A673 (cell line): ENCODE results near the gene NSD2. TPM values are rescaled to one million over a fixed set of nuclear protein-coding genes. Genes with fewer than 3 reads are reported as not detected.

ENCODE experiments used
- BruUV-seq: library from RNA; stranded (reverse); fragments of 400-500 nt; replicated peaks from 2 replicates; lab custom pipeline; 2021; lab: Mats Ljungman, UMichigan
- CTCF ChIA-PET: fragments of 300-600 bp; sonication (Branson Sonifier 250); formaldehyde crosslinking; loops from one replicate; lab custom pipeline; 2022; ENCODE audit warnings: antibody characterized with exemption; lab: Charles Lee
- POLR2A ChIA-PET: fragments of 300-600 bp; sonication (Branson Sonifier 250); formaldehyde crosslinking; loops from one replicate; lab custom pipeline; 2022; ENCODE audit warnings: antibody characterized with exemption; ENCODE audit not compliant: low non-redundant PET; lab: Charles Lee
- DNase-seq: peaks from one replicate; pipeline ENCODE4 v3.0.0-alpha.2; 2015; ENCODE audit warnings: low spot score
- H3K27ac ChIP-seq: fragments of 200-600 bp; sonication (generic); 2 replicates; pipeline ENCODE4 v1.5.1; 2016; ENCODE audit warnings: mixed run types, low read depth, mild to moderate bottlenecking, mixed read lengths, antibody characterized with exemption, low read length; ENCODE audit not compliant: poor library complexity, severe bottlenecking
- H3K27me3 ChIP-seq: fragments of 200-600 bp; sonication (generic); replicated peaks from 2 replicates; pipeline ENCODE4 v1.6.1; 2017; ENCODE audit warnings: mixed run types, low read depth, mild to moderate bottlenecking, mixed read lengths, antibody characterized with exemption, low read length; ENCODE audit not compliant: insufficient read depth, poor library complexity
- H3K36me3 ChIP-seq: fragments of 200-600 bp; sonication (generic); 2 replicates; pipeline ENCODE4 v1.6.1; 2016; ENCODE audit warnings: mixed run types, mild to moderate bottlenecking, mixed read lengths, antibody characterized with exemption, low read length; ENCODE audit not compliant: insufficient read depth, poor library complexity, severe bottlenecking
- H3K4me1 ChIP-seq: fragments of 200-600 bp; sonication (generic); 2 replicates; pipeline ENCODE4 v1.6.1; 2017; ENCODE audit warnings: mixed run types, mild to moderate bottlenecking, mixed read lengths, antibody characterized with exemption, low read length; ENCODE audit not compliant: insufficient read depth, poor library complexity, severe bottlenecking
- H3K4me3 ChIP-seq: fragments of 200-600 bp; sonication (generic); 2 replicates; pipeline ENCODE4 v1.5.1; 2016; ENCODE audit warnings: low read depth, mixed run types, mild to moderate bottlenecking, mixed read lengths, low read length; ENCODE audit not compliant: poor library complexity, severe bottlenecking
- H3K9me3 ChIP-seq: fragments of 200-600 bp; sonication (generic); 2 replicates; pipeline ENCODE4 v1.6.1; 2016; ENCODE audit warnings: mixed run types, low read depth, mild to moderate bottlenecking, mixed read lengths, antibody characterized with exemption, low read length; ENCODE audit not compliant: poor library complexity, severe bottlenecking
- CTCF ChIP-seq: fragments of 300-800, 200-600 bp; sonication (generic); conservative IDR thresholded peaks from 2 replicates; pipeline ENCODE4 v1.5.1; 2017; ENCODE audit warnings: low read depth, mild to moderate bottlenecking, antibody characterized with exemption, low read length, moderate library complexity, mixed read lengths
- EZH2 ChIP-seq: fragments of 200-600 bp; sonication (generic); IDR thresholded peaks from 2 replicates; pipeline ENCODE4 v1.6.1; 2017; ENCODE audit warnings: borderline replicate concordance, low read depth, mild to moderate bottlenecking, mixed read lengths, antibody characterized with exemption, low read length; ENCODE audit not compliant: poor library complexity, severe bottlenecking
- intact Hi-C: fragments of 100-400 bp; cut with micrococcal nuclease; formaldehyde crosslinking; loops from one replicate; pipeline ENCODE4 v1.10.0; 2022; ENCODE audit not compliant: unreplicated experiment
- total RNA-seq: library from RNA; stranded (reverse); gene quantifications from 2 replicates; pipeline ENCODE4 v1.2.3, GENCODE V29; 2021

NSD2 gene
- total RNA-seq, 1 experiment from 2014 or later: 227 TPM

- H3K4me3 ChIP-seq: no peak overlapping the region
- H3K27ac ChIP-seq: no peak overlapping the region
- H3K9me3 ChIP-seq: no peaks in the 10 kb centered on the region
- intact Hi-C loops: no loop called here
- ChIA-PET POLR2A (no interaction called here), CTCF (no interaction called here)
- DNase-seq: no peak
- no peak for TF ChIP-seq CTCF
- TF ChIP-seq EZH2: no peak
- H3K4me1 ChIP-seq: no peaks in the 10 kb centered on the region
- no TSS peak for BruUV-seq
- H3K27me3 ChIP-seq: no peaks in the 10 kb centered on the region
- H3K36me3 ChIP-seq: peaks cover 73% of the 10 kb centered on the region
Observed at GRCh38 chr4:1841201-1841886, 29.8 kb upstream of the NSD2 start.

- TF ChIP-seq CTCF (no peak), EZH2 (no peak)
- Histone ChIP-seq H3K27me3 (no peaks in the 10 kb centered on the region), H3K27ac (no peak overlapping the region), H3K9me3 (no peaks in the 10 kb centered on the region), H3K4me1 (no peaks in the 10 kb centered on the region), H3K36me3 (peaks cover 73% of the 10 kb centered on the region), H3K4me3 (no peak overlapping the region)
- BruUV-seq: no TSS peak
- intact Hi-C loops: no loop called here
- DNase-seq: no peak
- ChIA-PET POLR2A (no interaction called here), CTCF (no interaction called here)
Observed at GRCh38 chr4:1841887-1842210, 29.3 kb upstream of the NSD2 start.

GRCh38 chr4:1842339-1842895 is 28.8 kb upstream of the NSD2 start:
- H3K27ac ChIP-seq: no peak overlapping the region
- TF ChIP-seq EZH2: no peak
- no peak for TF ChIP-seq CTCF
- BruUV-seq: no TSS peak
- peaks cover 72% of the 10 kb centered on the region for H3K36me3 ChIP-seq
- ChIA-PET CTCF (no interaction called here), POLR2A (no interaction called here)
- intact Hi-C loops: no loop called here
- H3K9me3 ChIP-seq: no peaks in the 10 kb centered on the region
- no peak for DNase-seq
- H3K27me3 ChIP-seq: no peaks in the 10 kb centered on the region
- H3K4me3 ChIP-seq: no peak overlapping the region
- no peaks in the 10 kb centered on the region for H3K4me1 ChIP-seq
